ENCODE data around the gene STK32C.

DNA sequence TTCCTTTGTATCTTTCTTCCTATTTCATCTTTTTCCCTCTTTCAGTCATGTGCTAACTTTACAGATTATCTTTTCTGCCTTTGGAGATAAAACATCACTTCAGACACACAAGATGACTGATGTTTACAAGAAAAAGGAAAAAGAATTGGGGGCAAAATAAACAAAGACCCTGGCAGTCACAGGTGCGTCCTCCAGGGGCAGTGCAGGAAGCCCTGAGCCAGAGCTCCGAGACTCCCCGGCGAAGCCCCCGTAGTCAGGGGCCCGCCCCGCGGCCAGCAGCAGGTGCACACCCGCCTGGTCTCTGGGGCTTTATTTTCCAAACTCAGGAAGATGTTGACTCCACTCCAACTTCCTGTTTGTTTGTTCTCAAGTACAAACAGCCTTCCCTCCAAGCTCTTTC, 10.2 kb downstream of the STK32C start:
- TF ChIP-seq CTCF (IDR thresholded peaks at IDR 0.05) = no peak
- no peak for TF ChIP-seq POLR2A (IDR thresholded peaks at IDR 0.05)
- TF ChIP-seq POLR2AphosphoS5 (IDR thresholded peaks at IDR 0.05) = no peak

All from breast epithelium (tissue), 3 donors.